GM21528 (cell line): Measurements from ENCODE around the gene AUH.
A peak's percentile ranks its signal among the peaks of the same experiment; 100 is the strongest.

Experiments
- ATAC-seq: cut with Tn5 transposase; IDR thresholded peaks from one replicate; pipeline ENCODE4 v1.9.1; 2021; ENCODE audit warnings: mild to moderate bottlenecking, moderate library complexity; ENCODE audit not compliant: unreplicated experiment, low FRiP score

Gene AUH

DNA sequence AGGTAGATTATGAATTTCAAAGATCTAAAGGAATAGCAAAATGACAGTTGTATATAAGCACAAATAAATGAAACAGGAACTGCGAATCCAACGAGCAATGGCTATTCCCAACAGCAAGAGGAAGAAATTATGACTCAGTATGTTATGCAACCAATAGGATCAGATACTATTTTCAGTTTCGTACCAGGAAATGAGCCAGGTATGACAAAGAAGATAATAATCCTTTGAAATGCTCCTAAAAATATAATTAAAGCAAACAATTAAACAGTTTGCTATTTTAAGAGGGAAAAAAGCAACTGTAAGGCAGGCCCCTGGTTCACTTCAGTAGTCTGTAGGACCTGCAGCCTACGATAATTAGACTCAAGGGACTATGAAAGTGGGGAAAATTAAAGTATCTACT is 58.9 kb downstream of the AUH start:
- no peak for ATAC-seq

DNA sequence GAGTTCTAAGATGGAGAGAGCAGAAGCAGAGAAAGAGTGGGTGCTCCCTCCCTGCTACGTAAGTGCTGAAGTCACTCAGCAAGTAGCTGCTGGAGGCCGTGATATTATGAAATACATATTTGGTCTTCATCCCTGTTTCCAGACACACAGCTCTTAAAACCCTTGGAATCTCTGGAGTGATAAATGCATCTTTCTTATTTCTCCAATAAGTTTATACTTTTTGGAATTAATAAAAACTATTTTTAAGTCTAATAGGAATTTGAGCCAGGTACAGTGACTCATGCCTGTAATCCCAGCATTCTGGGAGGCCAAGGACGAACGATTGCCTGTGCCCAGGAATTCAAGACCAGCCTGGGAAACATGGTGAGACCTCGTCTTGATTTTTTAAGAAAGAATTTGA is 60.6 kb downstream of the AUH start:
- ATAC-seq, result no peak

DNA sequence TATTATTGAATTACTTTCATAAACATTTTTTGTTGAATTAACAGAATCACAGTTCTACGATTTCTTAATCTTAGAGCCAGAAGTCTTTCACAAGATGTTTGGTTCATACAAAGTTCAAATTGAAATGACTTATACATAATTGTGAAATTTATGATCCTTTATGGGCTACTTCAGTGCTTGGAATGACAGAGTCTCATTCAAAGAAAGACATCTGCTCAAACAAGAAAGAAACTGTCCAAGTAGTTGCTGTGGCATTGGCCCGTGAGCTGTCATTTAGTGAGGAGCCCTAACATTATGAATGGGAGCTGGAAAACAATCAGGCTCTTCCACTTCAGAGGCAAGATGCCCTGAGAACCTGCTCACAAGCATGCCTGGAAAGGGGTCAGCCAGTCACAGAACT is 63.4 kb downstream of the AUH start:
- no peak for ATAC-seq

DNA sequence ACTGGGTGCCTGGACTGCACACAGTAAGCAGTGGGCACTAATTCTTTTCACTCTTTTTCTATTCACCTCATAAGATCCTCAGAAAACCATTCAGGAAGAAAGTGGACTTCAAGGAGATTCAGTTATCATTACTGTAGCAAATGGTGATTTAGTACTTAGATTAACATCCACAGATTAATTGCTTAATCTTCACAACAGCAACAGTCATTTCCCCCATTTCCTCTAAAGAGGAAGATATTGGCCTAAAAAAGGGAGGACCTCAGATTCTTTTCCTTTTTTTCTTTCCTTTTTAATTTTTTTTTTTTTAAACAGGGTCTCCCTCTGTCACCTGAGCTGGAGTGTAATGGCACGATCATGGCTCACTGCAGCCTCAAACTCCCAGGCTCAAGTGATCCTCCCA is 64.4 kb downstream of the AUH start:
- ATAC-seq, result no peak

DNA sequence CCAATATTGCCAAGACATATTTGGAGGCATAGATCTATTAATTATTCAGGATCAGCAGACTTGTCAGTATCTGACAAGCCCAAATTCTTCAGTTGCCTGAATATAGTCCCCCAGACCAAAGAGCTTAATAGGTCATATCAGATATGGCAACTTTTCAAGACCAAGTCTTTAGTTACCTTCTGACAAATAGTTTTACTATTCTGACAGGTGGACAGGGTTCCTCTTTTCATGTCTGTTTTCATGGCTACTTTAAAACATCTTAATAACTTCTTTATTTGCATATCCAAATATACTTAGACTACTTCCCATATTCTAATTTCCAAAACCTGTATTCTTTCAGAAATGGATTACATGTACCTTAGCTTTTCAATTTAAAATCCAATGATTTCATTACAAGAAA is 65.4 kb downstream of the AUH start:
- ATAC-seq, result no peak

DNA sequence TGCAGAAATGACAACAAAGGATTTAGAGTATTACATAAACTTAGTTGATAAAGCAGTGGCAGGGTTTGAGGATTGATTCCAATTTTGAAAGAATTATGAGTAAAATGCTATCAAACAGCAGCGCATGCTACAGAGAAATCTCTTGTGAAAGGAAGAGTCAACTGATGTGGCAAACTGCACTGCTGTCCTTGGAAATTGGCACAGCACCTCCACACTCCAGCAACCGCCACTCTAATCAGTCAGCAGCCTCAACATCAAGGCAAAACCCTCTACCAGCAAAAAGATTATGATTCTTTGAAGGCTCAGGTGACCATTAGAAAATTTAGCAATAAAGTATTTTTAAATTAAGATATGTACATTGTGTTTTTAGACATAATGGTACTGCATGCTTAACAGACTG is 66.4 kb downstream of the AUH start:
- ATAC-seq, result no peak

DNA sequence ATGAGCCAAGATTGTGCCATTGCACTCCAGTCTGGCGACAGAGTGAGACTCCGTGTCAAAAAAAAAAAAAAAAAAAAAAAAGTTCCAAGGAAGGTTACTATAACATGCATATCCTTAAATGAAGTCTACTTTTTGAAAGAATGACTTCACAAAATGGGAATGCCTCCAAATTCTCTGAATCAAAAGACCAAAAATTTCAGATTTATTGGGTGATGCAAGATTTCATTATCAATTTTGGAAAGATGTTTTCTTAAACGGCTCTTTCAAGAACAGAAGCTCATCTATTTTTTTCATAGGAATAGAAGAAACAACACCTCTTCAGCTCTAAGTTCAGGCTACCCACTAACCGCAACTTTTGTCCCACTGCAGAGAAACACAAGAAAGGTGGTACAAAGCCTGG is 69.9 kb downstream of the AUH start:
- no peak for ATAC-seq

DNA sequence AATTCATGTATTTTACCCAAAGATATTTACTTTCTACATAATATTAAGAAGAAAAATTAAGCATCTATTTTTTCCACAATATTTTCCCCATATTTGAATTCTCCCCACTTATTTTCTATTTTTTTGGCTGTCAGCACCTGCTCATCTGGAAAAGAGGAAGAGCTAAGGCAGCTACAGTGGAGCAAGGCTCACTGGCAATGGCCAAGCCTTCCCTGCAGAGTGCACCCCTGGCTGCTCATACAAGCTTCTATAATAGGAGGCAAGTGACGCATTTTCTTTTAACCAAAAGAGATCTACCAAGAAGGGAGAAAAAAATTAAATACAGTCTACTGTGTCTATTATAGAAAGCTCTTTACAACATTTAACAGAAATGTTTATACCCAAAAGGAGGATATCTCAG is 72.5 kb downstream of the AUH start:
- no peak for ATAC-seq

DNA sequence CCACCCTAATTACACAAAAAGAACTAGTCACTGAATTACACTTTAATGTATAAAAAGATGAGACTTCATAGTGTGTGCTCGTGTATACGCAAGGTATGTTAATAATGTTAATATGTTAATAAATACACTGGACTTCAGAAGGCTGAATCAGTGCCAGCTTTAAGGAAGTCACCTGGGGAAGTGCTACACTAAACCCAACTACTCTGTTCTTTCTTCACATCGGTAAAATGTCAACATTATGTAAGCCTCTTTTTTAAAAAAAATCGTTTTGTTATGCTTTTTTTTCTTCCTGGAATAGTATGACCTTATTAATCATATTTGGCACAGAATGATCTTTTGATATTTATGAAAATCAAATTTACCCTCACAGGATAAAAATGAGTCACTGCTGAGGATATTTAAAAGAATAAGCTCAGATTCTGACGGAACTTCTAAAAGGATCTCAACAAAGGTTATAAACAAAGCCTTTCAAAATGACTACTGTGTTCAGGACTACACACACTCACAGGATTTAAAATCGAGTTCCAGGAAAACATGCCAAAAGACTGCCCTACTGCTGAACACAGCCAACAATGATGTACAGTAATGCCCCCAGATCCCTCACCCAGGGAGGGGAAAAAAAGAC is 75.9 kb downstream of the AUH start:
- ATAC-seq, result no peak

DNA sequence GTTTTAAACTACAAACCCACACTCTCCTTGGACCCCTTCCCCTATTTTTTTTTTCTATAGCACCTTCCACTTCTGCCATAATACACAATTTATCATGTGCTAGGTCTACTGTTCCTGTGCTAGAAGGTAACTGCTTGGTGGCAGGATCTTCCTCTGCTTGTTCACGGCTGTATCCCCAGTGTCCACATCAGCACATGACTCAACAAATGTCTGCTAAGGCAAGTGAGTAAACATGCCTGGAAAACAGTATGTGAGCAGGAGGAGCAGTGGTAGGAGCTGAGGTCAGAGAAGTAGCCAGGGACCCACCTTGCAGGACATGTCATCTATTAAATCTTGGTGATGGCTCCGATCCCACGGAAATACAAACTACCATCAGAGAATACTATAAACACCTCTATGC is 79.4 kb downstream of the AUH start:
- no peak for ATAC-seq

DNA sequence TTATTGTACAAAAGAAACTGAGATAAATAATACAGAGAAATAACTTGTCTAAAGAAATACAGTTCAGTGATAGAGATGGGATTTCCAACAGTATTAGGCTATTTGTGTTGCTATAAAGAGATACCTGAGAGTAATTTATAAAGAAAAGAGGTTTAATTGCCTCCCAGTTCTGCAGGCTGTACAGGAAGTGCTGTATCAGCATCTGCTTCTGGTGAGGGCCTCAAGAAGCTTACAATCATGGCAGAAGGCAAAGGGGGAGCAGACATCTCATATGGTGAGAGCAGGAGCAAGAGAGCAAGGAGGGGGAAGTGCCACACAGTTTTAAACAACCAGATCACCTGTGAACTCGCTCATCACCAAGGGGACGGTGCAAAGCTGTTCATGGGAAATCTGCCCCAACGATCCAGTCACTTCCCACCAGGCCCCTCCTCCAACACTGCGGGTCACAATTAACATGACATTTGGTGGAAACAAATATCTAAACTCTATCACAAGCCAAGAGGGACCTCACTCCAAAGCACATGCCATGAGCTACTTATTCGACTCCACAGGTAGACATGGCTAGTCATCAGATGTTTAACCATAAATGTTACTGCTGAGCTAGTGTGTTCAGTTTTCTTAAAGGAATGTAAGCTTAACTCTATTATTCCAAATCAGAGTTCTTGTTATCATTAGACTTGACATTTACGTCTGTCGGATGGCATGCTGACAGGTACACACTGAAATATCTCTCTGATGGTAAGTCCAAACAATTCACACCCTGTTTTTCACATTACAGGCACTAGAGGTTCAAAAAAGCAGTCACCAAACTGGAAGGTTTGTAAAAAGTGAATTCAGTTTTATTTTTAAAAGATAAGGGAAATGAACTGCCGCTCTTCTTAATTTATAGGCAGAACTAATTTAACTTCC is 82.2 kb downstream of the AUH start:
- ATAC-seq, result no peak

DNA sequence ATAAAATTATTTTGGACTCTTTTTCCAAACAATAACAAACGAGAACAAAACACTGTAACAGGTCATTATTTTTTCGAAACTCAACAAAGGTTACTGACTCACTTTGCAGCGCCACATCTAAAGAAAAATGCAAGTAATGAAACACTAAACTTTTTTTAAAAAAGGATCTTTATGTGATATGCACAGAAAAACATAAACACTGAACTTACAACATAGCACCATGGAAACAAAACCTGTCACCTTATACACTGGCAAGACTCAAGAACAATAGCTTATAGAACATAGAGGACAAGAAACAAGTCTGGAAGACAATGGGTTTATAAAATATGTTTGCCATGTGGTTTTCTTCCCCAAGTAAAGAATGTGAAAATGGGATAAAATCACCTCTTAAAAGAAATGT is 85.2 kb downstream of the AUH start:
- ATAC-seq, result no peak

DNA sequence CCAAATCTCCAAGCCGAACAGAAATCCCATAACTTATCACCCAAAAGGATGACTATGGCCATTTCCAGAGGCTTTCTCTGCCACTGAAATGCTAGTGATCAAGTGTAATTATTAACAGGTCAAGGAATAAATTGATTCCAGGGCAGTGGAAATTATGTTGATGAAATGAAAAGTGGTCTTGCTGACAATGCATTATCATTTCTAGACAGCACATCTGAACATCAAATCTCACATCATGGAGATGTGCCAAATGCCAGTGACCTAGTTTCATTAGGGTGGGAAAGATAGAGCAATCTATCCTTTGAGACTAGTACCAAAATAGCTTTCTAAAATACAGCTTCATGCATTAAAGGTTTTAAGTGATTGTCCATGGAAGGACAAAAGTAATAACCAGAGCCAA is 86.1 kb downstream of the AUH start:
- no peak for ATAC-seq

DNA sequence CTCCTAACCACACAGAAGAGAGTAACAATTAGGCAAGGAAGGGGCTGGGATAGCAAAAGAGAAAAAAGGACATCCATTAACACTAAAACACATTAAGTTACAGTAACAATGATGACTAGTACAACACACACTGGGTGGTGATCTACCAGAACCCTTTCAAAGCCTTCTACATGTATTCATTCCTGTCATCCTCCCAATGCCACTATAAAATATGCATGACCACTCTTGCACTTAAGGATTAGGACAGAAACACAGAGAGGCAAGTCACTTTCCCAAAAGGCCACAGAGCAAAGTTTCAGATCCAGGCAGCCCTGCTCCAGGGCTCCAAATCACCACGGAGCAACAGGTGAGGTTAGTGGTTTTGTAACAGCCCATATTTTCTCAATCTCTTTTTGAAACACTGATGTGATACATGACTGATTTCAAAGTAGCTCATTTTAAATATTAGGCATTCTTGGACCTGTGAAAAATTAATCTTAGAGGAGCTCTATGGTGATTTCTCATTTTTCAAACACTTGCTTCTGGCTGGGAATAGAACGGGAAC is 86.7 kb downstream of the AUH start:
- no peak for ATAC-seq

DNA sequence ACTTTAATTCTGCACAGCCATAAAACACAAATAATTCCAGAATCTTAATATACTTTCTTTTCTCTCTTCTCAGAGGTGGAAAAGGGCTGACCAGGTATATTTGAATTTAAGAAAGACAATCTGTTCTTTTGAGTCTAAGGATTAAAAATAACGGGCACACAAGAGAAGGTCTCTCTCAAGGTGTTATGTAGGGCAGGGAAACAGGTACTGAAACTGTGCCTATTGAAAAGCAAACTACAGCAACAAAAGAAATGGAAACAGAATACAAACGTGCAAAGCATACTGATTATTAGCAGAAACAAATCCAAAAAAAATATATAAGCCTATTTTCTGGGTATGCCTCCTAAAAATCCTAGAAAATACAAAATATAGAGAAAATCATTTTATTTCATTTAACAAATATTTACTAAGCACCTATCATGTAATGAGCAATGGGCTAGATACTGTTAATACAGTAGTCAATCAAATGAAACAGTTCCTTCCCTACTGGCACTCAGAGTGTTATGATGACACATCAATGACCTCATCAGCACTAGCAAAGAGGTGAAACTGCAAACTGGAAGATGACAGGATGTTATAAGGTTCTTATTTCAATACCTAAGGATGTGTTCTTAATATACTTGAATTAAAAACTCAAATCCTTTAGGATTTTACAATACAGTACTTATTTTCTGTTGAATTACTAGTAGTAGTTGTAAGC is 87.7 kb downstream of the AUH start:
- peak; percentile 67 for ATAC-seq

DNA sequence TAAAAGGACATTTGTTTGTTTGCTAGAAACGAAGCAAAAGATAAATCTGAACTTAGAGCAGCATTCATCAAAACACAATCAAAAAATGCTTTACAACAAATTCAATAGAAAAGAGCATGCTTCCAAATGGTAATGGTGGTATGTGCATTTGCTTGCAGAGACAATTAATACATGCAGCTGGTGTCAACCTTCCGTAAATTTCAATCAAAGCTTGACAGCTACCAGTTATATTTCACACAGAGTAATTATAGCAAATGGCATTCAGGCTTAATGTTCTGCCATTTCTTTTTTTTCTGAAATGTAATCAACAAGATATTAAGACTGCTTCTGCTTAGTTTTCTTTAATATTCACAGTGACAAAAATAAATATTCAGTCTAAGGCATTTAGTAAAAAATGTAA is 90.6 kb downstream of the AUH start:
- no peak for ATAC-seq

DNA sequence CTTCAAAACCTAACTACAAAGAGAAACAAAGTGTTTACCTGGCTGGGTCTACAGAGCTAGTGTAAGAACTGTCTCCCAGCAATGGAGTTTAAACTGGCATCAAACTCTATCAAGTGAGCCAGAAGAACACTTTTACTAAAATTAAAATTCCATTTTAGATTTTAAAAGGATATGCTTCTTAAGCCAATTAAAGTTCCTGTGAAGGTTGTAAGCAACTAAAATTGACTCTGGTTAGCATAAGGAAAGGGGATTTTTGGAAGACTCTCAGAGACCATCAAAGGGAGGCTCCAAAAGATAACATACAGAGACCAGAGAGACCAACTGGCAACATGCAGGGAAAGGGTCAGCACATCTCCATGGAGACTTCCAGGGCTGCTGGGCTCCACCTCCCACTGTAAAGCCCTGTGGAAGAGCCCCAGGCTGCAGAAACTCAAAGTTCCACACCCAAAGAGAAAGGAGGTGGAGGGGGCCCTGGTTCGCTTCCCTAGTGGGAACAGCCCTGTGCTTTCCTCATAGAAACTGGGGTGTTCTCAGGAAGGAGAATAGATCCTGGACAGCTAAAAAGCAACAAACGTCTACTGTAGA is 91.7 kb downstream of the AUH start:
- no peak for ATAC-seq

DNA sequence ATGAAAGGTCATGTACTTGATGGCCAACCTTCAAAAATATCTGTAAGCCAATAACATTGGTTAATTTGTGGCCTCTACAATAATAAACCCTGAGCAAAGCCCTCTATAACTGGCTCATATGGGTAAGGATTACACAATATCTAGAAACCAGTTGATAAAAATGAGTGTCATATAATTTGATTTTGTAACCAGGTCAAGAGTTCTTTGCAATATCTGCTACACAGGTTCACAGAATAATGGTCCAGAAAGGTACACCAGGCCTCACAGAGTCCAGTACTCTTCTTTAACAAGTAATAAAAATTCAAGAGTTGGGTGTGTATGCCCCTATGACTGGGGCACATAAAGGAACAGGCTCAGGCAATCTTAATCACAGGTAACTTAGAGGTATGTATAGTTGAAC is 95.3 kb downstream of the AUH start:
- no peak for ATAC-seq

DNA sequence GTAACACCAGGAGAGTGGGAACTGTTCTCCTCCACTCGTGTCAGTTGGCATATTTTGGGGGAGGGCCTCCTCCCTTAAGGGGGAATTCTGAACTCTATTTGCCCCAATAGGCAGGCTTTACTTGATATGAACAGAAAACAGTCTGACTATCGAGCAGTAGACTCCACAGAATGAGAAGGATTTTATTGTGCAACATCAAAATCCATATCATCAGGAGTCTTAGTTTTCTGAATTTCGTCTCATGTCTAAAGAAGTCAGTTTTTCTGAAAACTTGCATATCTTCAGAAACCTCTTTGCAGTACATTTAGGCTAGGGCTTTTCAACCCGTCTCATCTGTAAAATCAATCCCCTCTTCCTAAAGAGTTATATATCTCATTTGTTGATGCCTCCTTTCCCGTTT is 96.2 kb downstream of the AUH start:
- ATAC-seq, result no peak

DNA sequence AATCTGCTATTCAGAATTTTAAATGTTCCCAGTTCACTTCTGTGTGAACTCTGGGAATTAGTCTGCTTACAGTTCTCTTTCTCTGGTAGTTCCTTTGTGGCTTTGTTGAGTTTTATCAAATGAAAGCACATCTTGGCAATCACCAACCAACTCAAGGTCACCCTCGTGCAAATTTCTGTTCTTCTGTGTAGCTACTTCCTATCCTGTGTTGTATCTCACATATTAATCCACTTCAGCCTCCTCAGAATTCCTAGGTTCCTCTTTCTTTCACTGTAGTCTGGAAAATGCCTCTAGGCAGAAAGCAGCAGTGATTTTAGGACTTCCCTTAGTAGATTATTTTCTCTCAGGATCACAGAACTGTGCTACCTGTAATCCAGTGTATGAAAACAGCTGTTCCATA is 100.3 kb downstream of the AUH start:
- no peak for ATAC-seq

DNA sequence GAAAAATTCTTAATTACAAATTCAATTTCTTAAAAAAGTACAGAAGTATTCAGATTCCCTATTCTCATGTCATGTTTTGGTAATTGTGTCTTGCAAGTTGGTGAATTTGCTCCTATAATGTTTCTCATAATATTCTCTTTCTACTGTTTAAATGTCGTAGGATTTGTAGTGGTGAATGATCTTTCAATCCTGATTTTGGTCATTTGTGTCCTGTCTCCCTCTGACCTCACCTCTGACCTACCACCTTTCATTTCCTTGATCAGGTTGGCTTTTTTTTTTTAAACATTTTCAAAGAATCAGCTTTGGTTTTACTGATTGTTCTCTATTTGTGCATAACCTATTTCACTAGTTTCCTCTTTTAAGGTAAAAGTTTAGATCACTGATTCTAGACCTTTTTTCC is 102.6 kb downstream of the AUH start:
- ATAC-seq, result no peak
